WTC11 (cell line): ENCODE measurements around the gene MORC2.

Experiments used
- CBFB ChIP-seq: sonication (generic); formaldehyde crosslinking; IDR thresholded peaks from 2 replicates; pipeline ENCODE4 v1.8.1; 2022; ENCODE audit warnings: mild to moderate bottlenecking, low read depth, missing genetic modification reagents
- CREM ChIP-seq: sonication (generic); formaldehyde crosslinking; IDR thresholded peaks from 2 replicates; pipeline ENCODE4 v1.8.1; 2022; ENCODE audit warnings: mild to moderate bottlenecking, missing genetic modification reagents, moderate library complexity
- SMAD3 ChIP-seq: sonication (generic); formaldehyde crosslinking; IDR thresholded peaks from 2 replicates; pipeline ENCODE4 v1.8.0; 2022; ENCODE audit warnings: missing genetic modification reagents, mild to moderate bottlenecking, borderline replicate concordance
- SP1 ChIP-seq: sonication (generic); formaldehyde crosslinking; conservative IDR thresholded peaks from 2 replicates; pipeline ENCODE4 v1.8.1; 2022; ENCODE audit warnings: missing genetic modification reagents
- TF ChIP-seq, protein P1 (sequence below): fragments of 200-600 bp; IDR thresholded peaks from 2 replicates; pipeline ENCODE4 v1.8.0; 2022; ENCODE audit warnings: antibody characterized with exemption

DNA sequence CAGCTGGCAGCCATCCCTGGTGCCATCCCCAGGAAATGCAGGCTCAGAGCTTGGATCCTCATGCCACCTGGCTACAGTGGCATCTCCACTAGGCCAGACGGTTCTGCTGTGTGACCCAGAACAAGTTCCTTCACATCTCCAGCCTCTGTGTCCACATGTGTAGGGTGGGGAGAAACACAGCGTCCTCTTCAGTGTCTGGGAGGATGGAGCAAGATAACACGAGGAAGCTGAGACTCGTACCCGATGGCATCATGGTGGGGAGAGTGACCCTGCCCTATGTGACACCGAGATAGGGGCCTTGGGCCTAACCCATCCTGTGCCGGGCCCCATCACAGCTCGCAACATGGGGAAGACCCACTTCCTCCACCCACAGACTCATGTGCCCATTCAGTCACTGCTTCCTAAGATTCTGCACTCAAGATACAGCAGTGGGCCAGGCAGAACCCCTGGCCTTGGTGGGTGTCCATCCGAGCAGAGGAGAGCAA lies 78.5 kb downstream of the MORC2 start:
- TF ChIP-seq CBFB (CRISPR knock-in tag) (no peak), CREM (CRISPR knock-in tag) (no peak), SMAD3 (no peak), SP1 (no peak)
- TF ChIP-seq, protein P1, sequence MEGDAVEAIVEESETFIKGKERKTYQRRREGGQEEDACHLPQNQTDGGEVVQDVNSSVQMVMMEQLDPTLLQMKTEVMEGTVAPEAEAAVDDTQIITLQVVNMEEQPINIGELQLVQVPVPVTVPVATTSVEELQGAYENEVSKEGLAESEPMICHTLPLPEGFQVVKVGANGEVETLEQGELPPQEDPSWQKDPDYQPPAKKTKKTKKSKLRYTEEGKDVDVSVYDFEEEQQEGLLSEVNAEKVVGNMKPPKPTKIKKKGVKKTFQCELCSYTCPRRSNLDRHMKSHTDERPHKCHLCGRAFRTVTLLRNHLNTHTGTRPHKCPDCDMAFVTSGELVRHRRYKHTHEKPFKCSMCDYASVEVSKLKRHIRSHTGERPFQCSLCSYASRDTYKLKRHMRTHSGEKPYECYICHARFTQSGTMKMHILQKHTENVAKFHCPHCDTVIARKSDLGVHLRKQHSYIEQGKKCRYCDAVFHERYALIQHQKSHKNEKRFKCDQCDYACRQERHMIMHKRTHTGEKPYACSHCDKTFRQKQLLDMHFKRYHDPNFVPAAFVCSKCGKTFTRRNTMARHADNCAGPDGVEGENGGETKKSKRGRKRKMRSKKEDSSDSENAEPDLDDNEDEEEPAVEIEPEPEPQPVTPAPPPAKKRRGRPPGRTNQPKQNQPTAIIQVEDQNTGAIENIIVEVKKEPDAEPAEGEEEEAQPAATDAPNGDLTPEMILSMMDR = no peak
